Activated T-helper 17 cell treated with anti-CD3 and anti-CD28 coated beads, Interleukin-2, amount 50 U/mL, for 72 hours (primary cell): ENCODE data around the gene ACTL6B. TPM values are rescaled to one million over a fixed set of nuclear protein-coding genes. Genes with fewer than 3 reads are reported as not detected.
"Not testable (repeated sequence)": the region's sequence is repeated elsewhere in the genome, so short reads cannot be mapped to it uniquely, and the experiment has no call there.

Experiments
- ATAC-seq: fragments of 150-1000 bp; cut with Tn5 transposase; replicated peaks from 2 replicates; pipeline ENCODE4 v1.10.0; 2021; ENCODE audit warnings: mild to moderate bottlenecking, moderate library complexity
- H3K27ac Mint-ChIP-seq: one replicate; pipeline ENCODE4 v1.8.0; 2022; ENCODE audit warnings: mixed read lengths
- H3K27me3 Mint-ChIP-seq: one replicate; pipeline ENCODE4 v1.8.0; 2022; ENCODE audit warnings: mixed read lengths
- H3K36me3 Mint-ChIP-seq: one replicate; pipeline ENCODE4 v1.8.0; 2022; ENCODE audit warnings: low read depth, mild to moderate bottlenecking, mixed read lengths
- H3K4me1 Mint-ChIP-seq: one replicate; pipeline ENCODE4 v1.8.0; 2022; ENCODE audit warnings: mixed read lengths
- H3K4me3 Mint-ChIP-seq: one replicate; pipeline ENCODE4 v1.8.0; 2022; ENCODE audit warnings: mild to moderate bottlenecking, mixed read lengths
- H3K9me3 Mint-ChIP-seq: one replicate; pipeline ENCODE4 v1.8.0; 2022; ENCODE audit warnings: mixed read lengths
- total RNA-seq, 2 donors: library from RNA; stranded (reverse); gene quantifications; one replicate each; pipeline ENCODE4 v1.2.3, GENCODE V29; 2022

ACTL6B gene
- total RNA-seq: not detected

- no peak within 1 kb of the TSS for H3K4me3 Mint-ChIP-seq
- peaks cover 5% of the 10 kb centered on the region for H3K4me1 Mint-ChIP-seq
- peak; percentile 49 for ATAC-seq
- no peaks in the 10 kb centered on the region for H3K9me3 Mint-ChIP-seq
- no peaks in the 10 kb centered on the region for H3K36me3 Mint-ChIP-seq
- H3K27ac Mint-ChIP-seq: no peak within 1 kb of the TSS
- peaks cover 25% of the 10 kb centered on the region for H3K27me3 Mint-ChIP-seq
These were observed at the start of gene ACTL6B for GRCh38 chr7:100655908-100656674. Gene ACTL6B (minus strand): TSS chr7:100656448. CDS start chr7:100656354, 94 bp downstream.

- H3K4me1 Mint-ChIP-seq: peaks cover 6% of the 10 kb centered on the region
- no peaks in the 10 kb centered on the region for H3K9me3 Mint-ChIP-seq
- peak; percentile 65 for ATAC-seq
- H3K36me3 Mint-ChIP-seq: peaks cover 34% of the 10 kb centered on the region
- H3K4me3 Mint-ChIP-seq: peak overlapping the region; percentile 95
- H3K27me3 Mint-ChIP-seq: no peaks in the 10 kb centered on the region
- peak overlapping the region; percentile 96 for H3K27ac Mint-ChIP-seq
These were observed 49.1 kb upstream of the ACTL6B start for GRCh38 chr7:100705320-100705752.

- not testable (repeated sequence) for ATAC-seq, H3K9me3 Mint-ChIP-seq, H3K36me3 Mint-ChIP-seq, H3K4me1 Mint-ChIP-seq, H3K27me3 Mint-ChIP-seq, H3K4me3 Mint-ChIP-seq, H3K27ac Mint-ChIP-seq
These were observed 44.8 kb upstream of the ACTL6B start for GRCh38 chr7:100701089-100701488.

GRCh38 chr7:100699018-100699417 is 42.8 kb upstream of the ACTL6B start:
- Mint-ChIP-seq H3K4me3 (no peak overlapping the region), H3K27ac (no peak overlapping the region), H3K4me1 (peaks cover 6% of the 10 kb centered on the region), H3K27me3 (peaks cover 4% of the 10 kb centered on the region), H3K9me3 (no peaks in the 10 kb centered on the region), H3K36me3 (no peaks in the 10 kb centered on the region)
- no peak for ATAC-seq

GRCh38 chr7:100696123-100696521 is 39.9 kb upstream of the ACTL6B start:
- Mint-ChIP-seq H3K4me1 (peaks cover 23% of the 10 kb centered on the region), H3K27me3 (peaks cover 4% of the 10 kb centered on the region), H3K9me3 (no peaks in the 10 kb centered on the region), H3K36me3 (peaks cover 21% of the 10 kb centered on the region), H3K4me3 (peak overlapping the region; percentile 71), H3K27ac (peak overlapping the region; percentile 85)
- no peak for ATAC-seq

- peaks cover 31% of the 10 kb centered on the region for H3K36me3 Mint-ChIP-seq
- no peaks in the 10 kb centered on the region for H3K27me3 Mint-ChIP-seq
- peak; percentile 71 for ATAC-seq
- peak within 1 kb of the TSS; percentile 89 for H3K4me3 Mint-ChIP-seq
- peaks cover 23% of the 10 kb centered on the region for H3K4me1 Mint-ChIP-seq
- H3K9me3 Mint-ChIP-seq: no peaks in the 10 kb centered on the region
- peak within 1 kb of the TSS; percentile 89 for H3K27ac Mint-ChIP-seq
These were observed 38.0 kb upstream of the ACTL6B start, which contains the start of gene GIGYF1 for GRCh38 chr7:100694098-100694745. Gene GIGYF1 (minus strand): TSS chr7:100694250. CDS start chr7:100688238, 6,012 bp downstream.

- peak overlapping the region; percentile 89 for H3K27ac Mint-ChIP-seq
- H3K4me3 Mint-ChIP-seq: peak overlapping the region; percentile 89
These were observed 37.3 kb upstream of the ACTL6B start for GRCh38 chr7:100693312-100694097.

GRCh38 chr7:100692578-100692961 is 36.3 kb upstream of the ACTL6B start:
- Mint-ChIP-seq H3K27ac (peak overlapping the region; percentile 89), H3K4me3 (peak overlapping the region; percentile 89), H3K9me3 (no peaks in the 10 kb centered on the region), H3K27me3 (no peaks in the 10 kb centered on the region), H3K4me1 (peaks cover 23% of the 10 kb centered on the region), H3K36me3 (peaks cover 46% of the 10 kb centered on the region)
- ATAC-seq: no peak

More at GRCh38 chr7:100693312-100694097, 37.3 kb upstream of the ACTL6B start:
- ATAC-seq: peak; percentile 53
- no peaks in the 10 kb centered on the region for H3K27me3 Mint-ChIP-seq
- peaks cover 23% of the 10 kb centered on the region for H3K4me1 Mint-ChIP-seq
- peaks cover 38% of the 10 kb centered on the region for H3K36me3 Mint-ChIP-seq
- H3K9me3 Mint-ChIP-seq: no peaks in the 10 kb centered on the region

GRCh38 chr7:100691676-100692577 is 35.7 kb upstream of the ACTL6B start:
- Mint-ChIP-seq H3K4me1 (peaks cover 23% of the 10 kb centered on the region), H3K36me3 (peaks cover 52% of the 10 kb centered on the region), H3K27me3 (no peaks in the 10 kb centered on the region), H3K27ac (peak overlapping the region; percentile 89), H3K9me3 (no peaks in the 10 kb centered on the region), H3K4me3 (peak overlapping the region; percentile 89)
- peak; percentile 81 for ATAC-seq

GRCh38 chr7:100689230-100690135 is 33.2 kb upstream of the ACTL6B start:
- peak overlapping the region; percentile 63 for H3K27ac Mint-ChIP-seq
- no peaks in the 10 kb centered on the region for H3K9me3 Mint-ChIP-seq
- ATAC-seq: no peak
- H3K4me1 Mint-ChIP-seq: peaks cover 17% of the 10 kb centered on the region
- no peaks in the 10 kb centered on the region for H3K27me3 Mint-ChIP-seq
- H3K36me3 Mint-ChIP-seq: peaks cover 73% of the 10 kb centered on the region
- H3K4me3 Mint-ChIP-seq: no peak overlapping the region

- H3K9me3 Mint-ChIP-seq: no peaks in the 10 kb centered on the region
- no peaks in the 10 kb centered on the region for H3K27me3 Mint-ChIP-seq
- H3K4me3 Mint-ChIP-seq: no peak overlapping the region
- no peak for ATAC-seq
- H3K4me1 Mint-ChIP-seq: peaks cover 17% of the 10 kb centered on the region
- peak overlapping the region; percentile 63 for H3K27ac Mint-ChIP-seq
- peaks cover 76% of the 10 kb centered on the region for H3K36me3 Mint-ChIP-seq
These were observed 32.1 kb upstream of the ACTL6B start for GRCh38 chr7:100688326-100688860.

- Mint-ChIP-seq H3K4me1 (peaks cover 14% of the 10 kb centered on the region), H3K9me3 (no peaks in the 10 kb centered on the region), H3K4me3 (no peak overlapping the region), H3K27ac (no peak overlapping the region), H3K27me3 (no peaks in the 10 kb centered on the region), H3K36me3 (peaks cover 74% of the 10 kb centered on the region)
- no peak for ATAC-seq
These were observed 31.6 kb upstream of the ACTL6B start for GRCh38 chr7:100687751-100688300.
